ENCODE results near the gene PLD5.

GRCh38 chr1:242432491-242433095 is 91.9 kb downstream of the PLD5 start:
- no peak for TF ChIP-seq POLR2A (IDR thresholded peaks at IDR 0.05)
- TF ChIP-seq, protein P1, sequence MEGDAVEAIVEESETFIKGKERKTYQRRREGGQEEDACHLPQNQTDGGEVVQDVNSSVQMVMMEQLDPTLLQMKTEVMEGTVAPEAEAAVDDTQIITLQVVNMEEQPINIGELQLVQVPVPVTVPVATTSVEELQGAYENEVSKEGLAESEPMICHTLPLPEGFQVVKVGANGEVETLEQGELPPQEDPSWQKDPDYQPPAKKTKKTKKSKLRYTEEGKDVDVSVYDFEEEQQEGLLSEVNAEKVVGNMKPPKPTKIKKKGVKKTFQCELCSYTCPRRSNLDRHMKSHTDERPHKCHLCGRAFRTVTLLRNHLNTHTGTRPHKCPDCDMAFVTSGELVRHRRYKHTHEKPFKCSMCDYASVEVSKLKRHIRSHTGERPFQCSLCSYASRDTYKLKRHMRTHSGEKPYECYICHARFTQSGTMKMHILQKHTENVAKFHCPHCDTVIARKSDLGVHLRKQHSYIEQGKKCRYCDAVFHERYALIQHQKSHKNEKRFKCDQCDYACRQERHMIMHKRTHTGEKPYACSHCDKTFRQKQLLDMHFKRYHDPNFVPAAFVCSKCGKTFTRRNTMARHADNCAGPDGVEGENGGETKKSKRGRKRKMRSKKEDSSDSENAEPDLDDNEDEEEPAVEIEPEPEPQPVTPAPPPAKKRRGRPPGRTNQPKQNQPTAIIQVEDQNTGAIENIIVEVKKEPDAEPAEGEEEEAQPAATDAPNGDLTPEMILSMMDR (IDR thresholded peaks at IDR 0.05): no peak
